ENCODE measurements around the gene EEPD1. TPM values are rescaled to one million over a fixed set of nuclear protein-coding genes. Genes with fewer than 3 reads are reported as not detected.

EEPD1 gene
- total RNA-seq, 1 experiment from 2014 or later = 7.8 TPM

GRCh38 chr7:36109013-36109627, 43.9 kb upstream of the EEPD1 start:
- TF ChIP-seq ZNF263 (CRISPR knock-in tag; IDR thresholded peaks at IDR 0.05; ENCODE audit: low read depth) = no peak
- no peak for TF ChIP-seq ZNF281 (CRISPR knock-in tag; IDR thresholded peaks at IDR 0.05)
- no peak for TF ChIP-seq RORB (CRISPR knock-in tag; IDR thresholded peaks at IDR 0.05)
- TF ChIP-seq FOXK1 (CRISPR knock-in tag; IDR thresholded peaks at IDR 0.05) = no peak
- TF ChIP-seq GABPB1 (CRISPR knock-in tag; IDR thresholded peaks at IDR 0.05) = no peak
- TF ChIP-seq E2F1 (CRISPR knock-in tag; IDR thresholded peaks at IDR 0.05) = no peak
- no peak for TF ChIP-seq MAX (CRISPR knock-in tag; IDR thresholded peaks at IDR 0.05)
- TF ChIP-seq JAZF1 (CRISPR knock-in tag; IDR thresholded peaks at IDR 0.05) = no peak
- TF ChIP-seq ZNF671 (CRISPR knock-in tag; IDR thresholded peaks at IDR 0.05) = no peak
- TF ChIP-seq PRDM15 (CRISPR knock-in tag; IDR thresholded peaks at IDR 0.05) = no peak
- TF ChIP-seq ZBTB21 (CRISPR knock-in tag; IDR thresholded peaks at IDR 0.05; ENCODE audit: borderline replicate concordance) = no peak
- no peak for TF ChIP-seq NFATC4 (CRISPR knock-in tag; IDR thresholded peaks at IDR 0.05)
- CTCF ChIA-PET = interaction anchor here (0.7 kb wide), 1 partner anchor 11 kb away, joined by 3 read pairs; no protein-coding TSS in a partner anchor
- Mint-ChIP-seq H3K9me3 (peaks cover 8% of the 10 kb centered on the region), H3K27me3 (ENCODE audit: low read depth) (no peaks in the 10 kb centered on the region), H3K36me3 (0 out of 2 replicates have a peak, but pooled peaks cover 2% of the 10 kb centered on the region), H3K4me3 (no peak overlapping the region), H3K27ac (0 out of 2 replicates have a peak overlapping the region, but pooled peaks have one; percentile 43), H3K4me1 (peaks cover 5% of the 10 kb centered on the region)
- POLR2A ChIA-PET = interaction anchor here (0.6 kb wide), 1 partner anchor 26 kb away, joined by 3 read pairs; no protein-coding TSS in a partner anchor
- peak; percentile 65 for ATAC-seq
- DNase-seq (ENCODE audit: low spot score) = no peak

GRCh38 chr7:36110584-36110983, 42.5 kb upstream of the EEPD1 start:
- Mint-ChIP-seq H3K9me3 (peaks cover 8% of the 10 kb centered on the region), H3K27me3 (ENCODE audit: low read depth) (no peaks in the 10 kb centered on the region), H3K27ac (no peak overlapping the region), H3K4me1 (peaks cover 5% of the 10 kb centered on the region), H3K4me3 (no peak overlapping the region), H3K36me3 (0 out of 2 replicates have a peak, but pooled peaks cover 2% of the 10 kb centered on the region)
- CTCF ChIA-PET = no interaction called here
- POLR2A ChIA-PET = no interaction called here
- DNase-seq (ENCODE audit: low spot score) = no peak
- no peak for ATAC-seq
- no peak for TF ChIP-seq RORB (CRISPR knock-in tag; IDR thresholded peaks at IDR 0.05)
- TF ChIP-seq FOXP1 (CRISPR knock-in tag; IDR thresholded peaks at IDR 0.05; ENCODE audit: borderline replicate concordance) = no peak
- TF ChIP-seq TEAD4 (CRISPR knock-in tag; IDR thresholded peaks at IDR 0.05) = no peak
- TF ChIP-seq MXD4 (CRISPR knock-in tag; IDR thresholded peaks at IDR 0.05; ENCODE audit: borderline replicate concordance) = no peak
- TF ChIP-seq USF2 (CRISPR knock-in tag; IDR thresholded peaks at IDR 0.05) = no peak
- no peak for TF ChIP-seq ZMAT4 (CRISPR knock-in tag; IDR thresholded peaks at IDR 0.05)
- no peak for TF ChIP-seq ZSCAN18 (CRISPR knock-in tag; IDR thresholded peaks at IDR 0.05)
- no peak for TF ChIP-seq ZBTB43 (CRISPR knock-in tag; IDR thresholded peaks at IDR 0.05)
- no peak for TF ChIP-seq NR2C2 (CRISPR knock-in tag; IDR thresholded peaks at IDR 0.05)
- TF ChIP-seq FOXP4 (CRISPR knock-in tag; IDR thresholded peaks at IDR 0.05) = no peak
